Smooth muscle cell (in vitro differentiated cells): ENCODE results near the gene C1orf52. TPM values are rescaled to one million over a fixed set of nuclear protein-coding genes. Genes with fewer than 3 reads are reported as not detected.

Source experiments
- DNase-seq: peaks from one replicate; lab custom pipeline; 2025; ENCODE audit not compliant: unreplicated experiment; lab: John Stamatoyannopoulos, UW
- H2AFZ ChIP-seq: fragments of 200-600 bp; sonication (generic); 2 replicates; pipeline ENCODE4 v1.6.0; 2016; ENCODE audit warnings: antibody characterized with exemption, low read depth, mild to moderate bottlenecking
- H3F3A ChIP-seq: fragments of 200-600 bp; sonication (generic); 2 replicates; pipeline ENCODE4 v1.6.0; 2017; ENCODE audit warnings: antibody characterized with exemption, low read depth
- H3K27ac ChIP-seq: fragments of 200-600 bp; sonication (generic); 2 replicates; pipeline ENCODE4 v1.5.1; 2016; ENCODE audit warnings: low read depth, mild to moderate bottlenecking
- H3K27me3 ChIP-seq: fragments of 200-600 bp; sonication (generic); 2 replicates; pipeline ENCODE4 v1.6.1; 2016; ENCODE audit warnings: low read depth, mild to moderate bottlenecking
- H3K36me3 ChIP-seq: fragments of 200-600 bp; sonication (generic); 2 replicates; pipeline ENCODE4 v1.5.1; 2016; ENCODE audit warnings: low read depth
- H3K4me1 ChIP-seq: fragments of 200-600 bp; sonication (generic); 2 replicates; pipeline ENCODE4 v1.5.1; 2016; ENCODE audit warnings: low read depth
- H3K4me2 ChIP-seq: fragments of 200-600 bp; sonication (generic); 2 replicates; pipeline ENCODE4 v1.6.0; 2016; ENCODE audit warnings: mild to moderate bottlenecking
- H3K4me3 ChIP-seq: fragments of 200-600 bp; sonication (generic); 2 replicates; pipeline ENCODE4 v1.5.1; 2016; ENCODE audit warnings: mild to moderate bottlenecking
- H3K79me2 ChIP-seq: fragments of 200-600 bp; sonication (generic); 2 replicates; pipeline ENCODE4 v1.6.0; 2016; ENCODE audit warnings: low read depth, mild to moderate bottlenecking
- H3K9ac ChIP-seq: fragments of 200-600 bp; sonication (generic); 2 replicates; pipeline ENCODE4 v1.6.0; 2016; ENCODE audit warnings: low read depth
- H3K9me3 ChIP-seq: fragments of 200-600 bp; sonication (generic); replicated peaks from 2 replicates; pipeline ENCODE4 v1.5.1; 2016; ENCODE audit warnings: low read depth
- H4K20me1 ChIP-seq: fragments of 200-600 bp; sonication (generic); 2 replicates; pipeline ENCODE4 v1.6.0; 2016; ENCODE audit warnings: low read depth
- WGBS: methylation state at CpG from one replicate; pipeline ENCODE4 v1.1.7; 2016; ENCODE audit warnings: low lambda C conversion rate; 5-methylcytosine and 5-hydroxymethylcytosine counted together
- polyA plus RNA-seq: library from polyadenylated mRNA; unstranded; fragments of >200 nt; fragmentation: Nextera tagmentation; extraction: Ambion mirVana; gene quantifications from 2 replicates; pipeline ENCODE4 v1.2.1, GENCODE V29; 2016
- total RNA-seq: library from RNA; depleted of rRNA; stranded (reverse); fragments of >200 nt; gene quantifications from 2 replicates; pipeline ENCODE4 v1.2.3, GENCODE V29; 2014
- TF ChIP-seq, protein P1 (sequence below): fragments of 200-600 bp; sonication (generic); IDR thresholded peaks from 2 replicates; pipeline ENCODE4 v1.5.1; 2017; ENCODE audit warnings: borderline replicate concordance, mild to moderate bottlenecking, antibody characterized with exemption; ENCODE audit not compliant: insufficient read depth, poor library complexity, severe bottlenecking

C1orf52 gene
- total and polyA plus RNA-seq, 2 experiments from 2014 or later = 39.4 to 46.4 TPM

DNA sequence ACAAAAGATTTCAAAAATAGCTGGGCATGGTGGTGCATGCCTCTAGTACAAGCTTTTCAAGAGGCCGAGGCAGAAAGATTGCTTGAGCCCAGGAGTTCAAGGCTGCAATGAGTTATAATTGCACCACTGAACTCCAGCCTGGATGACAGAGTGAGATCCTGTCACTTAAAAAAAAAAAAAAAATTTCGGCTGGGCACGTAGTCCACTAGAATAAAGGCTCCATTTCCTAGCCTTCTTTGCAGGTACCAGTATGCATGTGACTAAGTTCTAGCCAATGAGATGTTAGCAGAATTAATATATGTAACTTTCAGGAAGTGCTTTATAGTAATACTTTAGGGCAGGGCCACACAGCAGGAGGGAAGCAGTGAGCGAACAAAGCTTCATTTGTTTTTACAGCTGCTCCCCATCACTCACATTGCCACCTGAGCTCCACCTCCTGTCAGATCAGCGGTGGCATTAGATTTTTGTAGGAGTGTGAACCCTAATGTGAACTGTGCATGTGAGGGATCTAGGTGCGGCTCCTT is 29.8 kb downstream of the C1orf52 start:
- H3K4me2 ChIP-seq = no peak overlapping the region
- H3K36me3 ChIP-seq = no peaks in the 10 kb centered on the region
- H3K27me3 ChIP-seq = no peaks in the 10 kb centered on the region
- H3K79me2 ChIP-seq = no peaks in the 10 kb centered on the region
- no peak overlapping the region for H3K27ac ChIP-seq
- TF ChIP-seq, protein P1, sequence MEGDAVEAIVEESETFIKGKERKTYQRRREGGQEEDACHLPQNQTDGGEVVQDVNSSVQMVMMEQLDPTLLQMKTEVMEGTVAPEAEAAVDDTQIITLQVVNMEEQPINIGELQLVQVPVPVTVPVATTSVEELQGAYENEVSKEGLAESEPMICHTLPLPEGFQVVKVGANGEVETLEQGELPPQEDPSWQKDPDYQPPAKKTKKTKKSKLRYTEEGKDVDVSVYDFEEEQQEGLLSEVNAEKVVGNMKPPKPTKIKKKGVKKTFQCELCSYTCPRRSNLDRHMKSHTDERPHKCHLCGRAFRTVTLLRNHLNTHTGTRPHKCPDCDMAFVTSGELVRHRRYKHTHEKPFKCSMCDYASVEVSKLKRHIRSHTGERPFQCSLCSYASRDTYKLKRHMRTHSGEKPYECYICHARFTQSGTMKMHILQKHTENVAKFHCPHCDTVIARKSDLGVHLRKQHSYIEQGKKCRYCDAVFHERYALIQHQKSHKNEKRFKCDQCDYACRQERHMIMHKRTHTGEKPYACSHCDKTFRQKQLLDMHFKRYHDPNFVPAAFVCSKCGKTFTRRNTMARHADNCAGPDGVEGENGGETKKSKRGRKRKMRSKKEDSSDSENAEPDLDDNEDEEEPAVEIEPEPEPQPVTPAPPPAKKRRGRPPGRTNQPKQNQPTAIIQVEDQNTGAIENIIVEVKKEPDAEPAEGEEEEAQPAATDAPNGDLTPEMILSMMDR = no peak
- no peak overlapping the region for H2AFZ ChIP-seq
- 94% methylated on average over 6 of the region's 6 CpGs for WGBS
- H3K4me3 ChIP-seq = no peak overlapping the region
- H3K4me1 ChIP-seq = peaks cover 20% of the 10 kb centered on the region
- H3K9me3 ChIP-seq = no peaks in the 10 kb centered on the region
- no peak overlapping the region for H3K9ac ChIP-seq
- no peaks in the 10 kb centered on the region for H3F3A ChIP-seq
- no peak for DNase-seq
- H4K20me1 ChIP-seq = no peaks in the 10 kb centered on the region

DNA sequence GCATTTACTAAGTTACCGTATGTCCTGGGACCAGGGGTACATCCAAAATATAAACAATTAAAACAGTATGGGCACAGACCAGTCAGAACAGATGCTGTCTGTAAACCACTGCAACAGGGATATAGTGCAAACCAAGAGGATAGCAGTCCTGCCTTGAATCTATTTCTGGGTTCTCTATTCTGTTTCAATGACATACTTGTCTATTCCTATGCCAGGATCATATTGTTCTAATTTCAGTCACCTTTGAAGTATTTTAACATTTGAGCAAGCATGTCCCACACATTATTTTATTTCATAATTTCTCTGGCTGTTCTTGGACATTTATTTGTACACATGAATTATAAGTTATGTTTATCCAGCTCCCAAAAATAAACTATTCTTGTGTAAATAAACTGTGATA is 30.5 kb downstream of the C1orf52 start:
- Histone ChIP-seq H3K27me3 (no peaks in the 10 kb centered on the region), H3F3A (no peaks in the 10 kb centered on the region), H3K79me2 (no peaks in the 10 kb centered on the region), H3K4me2 (no peak overlapping the region), H3K4me3 (no peak overlapping the region), H3K4me1 (peaks cover 26% of the 10 kb centered on the region), H3K27ac (no peak overlapping the region), H3K36me3 (no peaks in the 10 kb centered on the region), H3K9ac (no peak overlapping the region), H2AFZ (no peak overlapping the region), H3K9me3 (no peaks in the 10 kb centered on the region), H4K20me1 (no peaks in the 10 kb centered on the region)
- WGBS = 57% methylated on average over 1 of the region's 1 CpG
- DNase-seq = no peak
- TF ChIP-seq, protein P1 = no peak

DNA sequence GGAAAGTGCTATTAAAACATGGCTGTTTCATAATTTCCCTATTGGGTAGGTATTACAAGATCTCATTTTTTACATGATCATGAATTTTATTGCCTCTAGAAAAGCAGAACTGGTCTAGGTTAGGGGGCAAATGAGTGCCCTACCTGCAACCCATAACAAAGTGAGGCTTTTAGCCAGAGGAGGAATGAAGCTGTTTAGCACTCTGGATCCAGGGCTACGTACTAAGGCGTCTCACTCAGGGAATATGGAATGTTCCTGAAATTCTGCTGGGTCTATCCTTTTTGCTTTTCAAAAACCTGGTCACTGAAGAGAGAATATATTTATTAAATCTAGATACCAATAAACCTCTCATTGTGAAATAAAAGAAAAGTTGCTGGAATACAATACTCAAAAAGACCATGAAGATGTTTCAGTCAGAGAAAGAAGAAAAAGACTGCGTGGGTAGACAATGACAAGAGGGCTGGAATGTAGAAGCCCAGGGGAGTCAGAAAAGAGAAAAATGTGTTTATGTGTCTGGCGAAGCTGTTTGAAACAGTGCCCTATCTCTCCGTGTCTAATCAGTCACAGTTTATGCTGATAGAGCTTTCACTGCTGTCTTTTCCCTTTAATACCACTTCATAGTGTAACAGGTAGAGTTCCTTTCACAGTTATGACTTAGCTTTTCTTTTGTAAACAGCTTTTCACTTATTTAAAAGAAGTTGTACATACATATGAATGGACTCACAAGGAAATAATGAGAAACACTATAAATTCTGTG is 33.7 kb downstream of the C1orf52 start:
- Histone ChIP-seq H3K36me3 (no peaks in the 10 kb centered on the region), H3K79me2 (no peaks in the 10 kb centered on the region), H3K9me3 (no peaks in the 10 kb centered on the region), H3K27me3 (no peaks in the 10 kb centered on the region), H3K27ac (peak overlapping the region; percentile 72), H3K4me3 (peak overlapping the region; percentile 16), H3F3A (no peaks in the 10 kb centered on the region), H3K4me2 (peak overlapping the region; percentile 76), H2AFZ (peak overlapping the region; percentile 86), H3K4me1 (peaks cover 26% of the 10 kb centered on the region), H3K9ac (no peak overlapping the region), H4K20me1 (no peaks in the 10 kb centered on the region)
- TF ChIP-seq, protein P1 = no peak
- no peak for DNase-seq
- 26% methylated on average over 5 of the region's 5 CpGs for WGBS
